ENCODE results near the gene TEX29. TPM values are rescaled to one million over a fixed set of nuclear protein-coding genes. Genes with fewer than 3 reads are reported as not detected.

TEX29 gene
- total and polyA plus RNA-seq, 9 of the 15 experiments (the other 6 are each of a cell fraction or from before 2014, with no cell fraction given), result 0.11 TPM; not detected in 7

GRCh38 chr13:111322916-111323331 is 2.5 kb downstream of the TEX29 start:
- intact Hi-C loops (cut with micrococcal nuclease) (no loop called here), in situ Hi-C loops (cut with MboI) (no loop called here)
- H3K9ac ChIP-seq (ENCODE audit: insufficient read depth in 1 of 2, low read depth in 2 of 2, low read length in 2 of 2), result no peak overlapping the region
- no peak overlapping the region for H2AFZ ChIP-seq (ENCODE audit: low read depth, low read length)
- no peak for ATAC-seq
- no peaks in the 10 kb centered on the region for H3K9me1 ChIP-seq (ENCODE audit: control insufficient read depth, insufficient read depth, low read length)
- H3K27ac ChIP-seq (ENCODE audit: extremely low read depth, low read depth, low read length), result no peak overlapping the region
- no peak for DNase-seq (ENCODE audit: extremely low read depth in 1 of 4, low spot score in 3 of 4)
- FAIRE-seq, result no peak
- POLR2A ChIA-PET, result no interaction called here
- CTCF ChIA-PET (ENCODE audit: low intra/inter-chr PET ratio), result no interaction called here
- H3K4me2 ChIP-seq (ENCODE audit: insufficient read depth, low read length), result no peak overlapping the region
- H3K4me1 ChIP-seq (replicated peaks in 1 of 2; ENCODE audit: control insufficient read depth in 2 of 2, insufficient read depth in 2 of 2, low read length in 2 of 2), result peaks cover 0 to 6% of the 10 kb centered on the region in 2 experiments; a peak in 2 of 5 replicates
- H4K20me1 ChIP-seq (replicated peaks; ENCODE audit: control insufficient read depth, insufficient read depth, low read length), result no peaks in the 10 kb centered on the region
- H3K9me3 ChIP-seq (replicated peaks; ENCODE audit: control insufficient read depth, insufficient read depth, low read depth, low read length), result no peaks in the 10 kb centered on the region
- WGBS (ENCODE audit: insufficient coverage, low coverage, missing lambda C conversion rate), result 4% methylated on average over 4 of the region's 7 CpGs
- H3K79me2 ChIP-seq (ENCODE audit: control insufficient read depth, insufficient read depth, low read length), result no peaks in the 10 kb centered on the region
- BruUV-seq (replicated peaks), result no TSS peak
- no peaks in the 10 kb centered on the region for H3K36me3 ChIP-seq (ENCODE audit: control insufficient read depth, insufficient read depth, low read length)
- H3K27me3 ChIP-seq (ENCODE audit: control insufficient read depth in 2 of 2, insufficient read depth in 2 of 2, low read length in 2 of 2), result peaks cover 5 to 85% of the 10 kb centered on the region in 2 experiments
- no peak overlapping the region for H3K4me3 ChIP-seq
- TF ChIP-seq IRF2 (CRISPR knock-in tag; IDR thresholded peaks at IDR 0.05), result no peak
- TF ChIP-seq ATF1 (CRISPR knock-in tag; IDR thresholded peaks at IDR 0.05), result no peak
- no peak for TF ChIP-seq ATF1 (tag; IDR thresholded peaks at IDR 0.05)
- no peak for TF ChIP-seq ZBTB11 (CRISPR knock-in tag; IDR thresholded peaks at IDR 0.05)
- no peak for TF ChIP-seq CREB1 (IDR thresholded peaks at IDR 0.05)
- no peak for TF ChIP-seq CREB1 (CRISPR knock-in tag; IDR thresholded peaks at IDR 0.05)
- no peak for TF ChIP-seq SAP30 (IDR thresholded peaks at IDR 0.05; ENCODE audit: borderline replicate concordance, insufficient read depth, low read depth, low read length, poor library complexity, severe bottlenecking)
- TF ChIP-seq ZFP30 (CRISPR knock-in tag; IDR thresholded peaks at IDR 0.05; ENCODE audit: borderline replicate concordance), result no peak
- no peak for TF ChIP-seq TCF3 (CRISPR knock-in tag; IDR thresholded peaks at IDR 0.05)
- TF ChIP-seq FOS (IDR thresholded peaks at IDR 0.05; ENCODE audit: extremely low read depth, insufficient read length), result no peak
- TF ChIP-seq, protein P1, sequence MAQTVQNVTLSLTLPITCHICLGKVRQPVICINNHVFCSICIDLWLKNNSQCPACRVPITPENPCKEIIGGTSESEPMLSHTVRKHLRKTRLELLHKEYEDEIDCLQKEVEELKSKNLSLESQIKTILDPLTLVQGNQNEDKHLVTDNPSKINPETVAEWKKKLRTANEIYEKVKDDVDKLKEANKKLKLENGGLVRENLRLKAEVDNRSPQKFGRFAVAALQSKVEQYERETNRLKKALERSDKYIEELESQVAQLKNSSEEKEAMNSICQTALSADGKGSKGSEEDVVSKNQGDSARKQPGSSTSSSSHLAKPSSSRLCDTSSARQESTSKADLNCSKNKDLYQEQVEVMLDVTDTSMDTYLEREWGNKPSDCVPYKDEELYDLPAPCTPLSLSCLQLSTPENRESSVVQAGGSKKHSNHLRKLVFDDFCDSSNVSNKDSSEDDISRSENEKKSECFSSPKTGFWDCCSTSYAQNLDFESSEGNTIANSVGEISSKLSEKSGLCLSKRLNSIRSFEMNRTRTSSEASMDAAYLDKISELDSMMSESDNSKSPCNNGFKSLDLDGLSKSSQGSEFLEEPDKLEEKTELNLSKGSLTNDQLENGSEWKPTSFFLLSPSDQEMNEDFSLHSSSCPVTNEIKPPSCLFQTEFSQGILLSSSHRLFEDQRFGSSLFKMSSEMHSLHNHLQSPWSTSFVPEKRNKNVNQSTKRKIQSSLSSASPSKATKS (CRISPR knock-in tag; IDR thresholded peaks at IDR 0.05), result no peak
- no peak for TF ChIP-seq HMBOX1 (IDR thresholded peaks at IDR 0.05)
- no peak for TF ChIP-seq KAT7 (CRISPR knock-in tag; IDR thresholded peaks at IDR 0.05; ENCODE audit: borderline replicate concordance)
- no peak for TF ChIP-seq CREM (IDR thresholded peaks at IDR 0.05; ENCODE audit: low read depth)
- no peak for TF ChIP-seq TAL1 (IDR thresholded peaks at IDR 0.05)
- TF ChIP-seq NR4A1 (CRISPR knock-in tag; IDR thresholded peaks at IDR 0.05), result no peak
- no peak for TF ChIP-seq NR4A1 (tag; IDR thresholded peaks at IDR 0.05)
- TF ChIP-seq THRAP3 (IDR thresholded peaks at IDR 0.05; ENCODE audit: borderline replicate concordance), result no peak
- TF ChIP-seq GTF2E2 (tag; IDR thresholded peaks at IDR 0.05), result no peak

Data from K562 (cell line).